ENCODE measurements around the gene B3GALT6. TPM values are rescaled to one million over a fixed set of nuclear protein-coding genes. Genes with fewer than 3 reads are reported as not detected.

B3GALT6 gene
- total RNA-seq, 1 experiment from 2014 or later, result 46.4 TPM

GRCh38 chr1:1208713-1209433 is 23.2 kb upstream of the B3GALT6 start:
- Histone ChIP-seq H3K4me3 (ENCODE audit: low read depth in 2 of 2, low read length in 2 of 2) (no peak overlapping the region), H3K27ac (ENCODE audit: low read length) (no peak overlapping the region), H3K9me3 (ENCODE audit: control insufficient read depth, insufficient read depth, low read depth, low read length) (no peaks in the 10 kb centered on the region), H3K27me3 (ENCODE audit: control insufficient read depth, insufficient read depth, low read length) (no peaks in the 10 kb centered on the region), H3K4me1 (ENCODE audit: control insufficient read depth, insufficient read depth, low read length) (peaks cover 11% of the 10 kb centered on the region), H3K36me3 (ENCODE audit: control insufficient read depth, insufficient read depth, low read length) (no peaks in the 10 kb centered on the region)
- DNase-seq (ENCODE audit: low read depth, low spot score) (no peak), ATAC-seq (no peak)
- intact Hi-C loops (cut with micrococcal nuclease; ENCODE audit: unreplicated experiment), result no loop called here
- no TSS peak for BruUV-seq (replicated peaks)
- TF ChIP-seq POLR2AphosphoS5 (IDR thresholded peaks at IDR 0.05; ENCODE audit: low read depth, low read length) (no peak), SIN3A (IDR thresholded peaks at IDR 0.05; ENCODE audit: borderline replicate concordance, insufficient read depth, low read depth, low read length) (no peak), TCF7L2 (IDR thresholded peaks at IDR 0.05; ENCODE audit: low read depth, low read length) (no peak), REST (IDR thresholded peaks at IDR 0.05; ENCODE audit: insufficient read depth in 1 of 2, low read depth in 2 of 2, low read length in 1 of 2) (no peak), CTCF (IDR thresholded peaks at IDR 0.05) (no peak)
- in situ Hi-C loops (cut with HindIII; ENCODE audit: low pct_unique_long_range_greater_than_20kb, low sequenced_read_pairs), result no loop called here
- ChIA-PET POLR2A (no interaction called here), CTCF (interaction anchor here (0.7 kb wide), 2 partner anchors 29 to 83 kb away, joined by 3 to 7 read pairs; no protein-coding TSS in a partner anchor)

- Histone ChIP-seq H3K36me3 (ENCODE audit: control insufficient read depth, insufficient read depth, low read length) (no peaks in the 10 kb centered on the region), H3K27ac (ENCODE audit: low read length) (no peak overlapping the region), H3K27me3 (ENCODE audit: control insufficient read depth, insufficient read depth, low read length) (no peaks in the 10 kb centered on the region), H3K9me3 (ENCODE audit: control insufficient read depth, insufficient read depth, low read depth, low read length) (no peaks in the 10 kb centered on the region), H3K4me3 (ENCODE audit: low read depth in 2 of 2, low read length in 2 of 2) (no peak overlapping the region), H3K4me1 (ENCODE audit: control insufficient read depth, insufficient read depth, low read length) (peaks cover 11% of the 10 kb centered on the region)
- CTCF ChIA-PET, result no interaction called here
- in situ Hi-C loops (cut with HindIII; ENCODE audit: low pct_unique_long_range_greater_than_20kb, low sequenced_read_pairs) (no loop called here), intact Hi-C loops (cut with micrococcal nuclease; ENCODE audit: unreplicated experiment) (no loop called here)
- ATAC-seq, result no peak
- TF ChIP-seq CTCF (IDR thresholded peaks at IDR 0.05), result no peak
- TF ChIP-seq SIN3A (IDR thresholded peaks at IDR 0.05; ENCODE audit: borderline replicate concordance, insufficient read depth, low read depth, low read length), result no peak
- no peak for TF ChIP-seq REST (IDR thresholded peaks at IDR 0.05; ENCODE audit: insufficient read depth in 1 of 2, low read depth in 2 of 2, low read length in 1 of 2)
- TF ChIP-seq TCF7L2 (IDR thresholded peaks at IDR 0.05; ENCODE audit: low read depth, low read length), result no peak
- no peak for TF ChIP-seq POLR2AphosphoS5 (IDR thresholded peaks at IDR 0.05; ENCODE audit: low read depth, low read length)
- BruUV-seq (replicated peaks), result no TSS peak
- POLR2A ChIA-PET, result interaction anchor here (0.7 kb wide), 1 partner anchor 52 kb away, joined by 5 read pairs; no protein-coding TSS in a partner anchor
- DNase-seq (ENCODE audit: low read depth, low spot score), result no peak
Observed at GRCh38 chr1:1210726-1211540, 21.1 kb upstream of the B3GALT6 start.

All from Panc1 (cell line).